H9 (cell line): Measurements from ENCODE around the gene CHSY3. TPM values are rescaled to one million over a fixed set of nuclear protein-coding genes. Genes with fewer than 3 reads are reported as not detected.

Experiments
- DNase-seq: peaks from one replicate; pipeline ENCODE4 v3.0.0-alpha.2; 2017
- H2AFZ ChIP-seq: one replicate; pipeline ENCODE4 v1.6.1; 2013; ENCODE audit warnings: mild to moderate bottlenecking, low read length, control low read depth, moderate library complexity
- H2AK5ac ChIP-seq: 2 replicates; pipeline ENCODE4 v1.6.1; 2013; ENCODE audit warnings: low read length, control low read depth, mixed read lengths; ENCODE audit not compliant: insufficient read length
- H2BK120ac ChIP-seq: one replicate; pipeline ENCODE4 v1.6.1; 2013; ENCODE audit warnings: low read depth, mild to moderate bottlenecking, low read length, control low read depth, inconsistent platforms; ENCODE audit not compliant: poor library complexity, severe bottlenecking
- H2BK12ac ChIP-seq: 2 replicates; pipeline ENCODE4 v1.6.1; 2013; ENCODE audit warnings: low read length, control low read depth, mixed read lengths, low read depth; ENCODE audit not compliant: insufficient read length
- H2BK15ac ChIP-seq: 2 replicates; pipeline ENCODE4 v1.6.1; 2013; ENCODE audit warnings: low read depth, low read length, control low read depth
- H2BK20ac ChIP-seq: one replicate; pipeline ENCODE4 v1.6.1; 2013; ENCODE audit warnings: low read depth, mild to moderate bottlenecking, low read length, control low read depth, inconsistent platforms; ENCODE audit not compliant: poor library complexity, severe bottlenecking
- H2BK5ac ChIP-seq: 2 replicates; pipeline ENCODE4 v1.6.1; 2013; ENCODE audit warnings: low read length, control low read depth, mixed read lengths; ENCODE audit not compliant: insufficient read length
- H3K14ac ChIP-seq: 2 replicates; pipeline ENCODE4 v1.6.1; 2013; ENCODE audit warnings: low read length, control low read depth; ENCODE audit not compliant: insufficient read depth
- H3K18ac ChIP-seq: 2 replicates; pipeline ENCODE4 v1.6.1; 2013; ENCODE audit warnings: low read depth, mild to moderate bottlenecking, mixed read lengths, low read length, control low read depth; ENCODE audit not compliant: insufficient read length
- H3K23ac ChIP-seq: 2 replicates; pipeline ENCODE4 v1.6.1; 2013; ENCODE audit warnings: low read length, control low read depth, mixed read lengths, low read depth; ENCODE audit not compliant: insufficient read length
- H3K23me2 ChIP-seq: 2 replicates; pipeline ENCODE4 v1.6.1; 2013; ENCODE audit warnings: low read depth, mild to moderate bottlenecking, mixed read lengths, low read length, control low read depth; ENCODE audit not compliant: insufficient read length, poor library complexity, severe bottlenecking
- H3K27ac ChIP-seq: 2 replicates; pipeline ENCODE4 v1.5.1; 2013; ENCODE audit warnings: low read length, control low read depth, mixed read lengths, low read depth; ENCODE audit not compliant: insufficient read length
- H3K27me3 ChIP-seq: 2 replicates; pipeline ENCODE4 v1.6.1; 2013; ENCODE audit warnings: low read length, control low read depth, inconsistent platforms; ENCODE audit not compliant: insufficient read depth
- H3K4ac ChIP-seq: 2 replicates; pipeline ENCODE4 v1.6.1; 2013; ENCODE audit warnings: low read depth, mild to moderate bottlenecking, control low read depth, inconsistent platforms, low read length, moderate library complexity
- H3K4me1 ChIP-seq: 2 replicates; pipeline ENCODE4 v1.6.1; 2013; ENCODE audit warnings: low read length, control low read depth, inconsistent platforms; ENCODE audit not compliant: insufficient read depth
- H3K4me2 ChIP-seq: 2 replicates; pipeline ENCODE4 v1.6.1; 2013; ENCODE audit warnings: low read length, control low read depth, mixed read lengths; ENCODE audit not compliant: insufficient read length, insufficient read depth
- H3K56ac ChIP-seq: 2 replicates; pipeline ENCODE4 v1.6.1; 2013; ENCODE audit warnings: low read depth, mild to moderate bottlenecking, mixed read lengths, low read length, control low read depth; ENCODE audit not compliant: insufficient read length
- H3K79me1 ChIP-seq: 2 replicates; pipeline ENCODE4 v1.6.1; 2013; ENCODE audit warnings: low read depth, mild to moderate bottlenecking, moderate library complexity, low read length, control low read depth, inconsistent platforms; ENCODE audit not compliant: insufficient read depth, poor library complexity, severe bottlenecking
- H3K79me2 ChIP-seq: 2 replicates; pipeline ENCODE4 v1.6.1; 2013; ENCODE audit warnings: low read length, control low read depth, inconsistent platforms; ENCODE audit not compliant: insufficient read depth
- H3K9ac ChIP-seq: 2 replicates; pipeline ENCODE4 v1.6.1; 2013; ENCODE audit warnings: low read length, control low read depth, mixed read lengths; ENCODE audit not compliant: insufficient read length; ENCODE audit errors: extremely low read depth
- H3K9me3 ChIP-seq: one replicate; pipeline ENCODE4 v1.6.1; 2013; ENCODE audit warnings: low read depth, low read length, inconsistent platforms; ENCODE audit not compliant: control insufficient read depth
- H3T11ph ChIP-seq: one replicate; pipeline ENCODE4 v1.6.1; 2013; ENCODE audit warnings: mild to moderate bottlenecking, low read length, control low read depth, inconsistent platforms
- H4K20me1 ChIP-seq: one replicate; pipeline ENCODE4 v1.6.1; 2013; ENCODE audit not compliant: control insufficient read depth, insufficient read length, insufficient read depth
- H4K5ac ChIP-seq: 2 replicates; pipeline ENCODE4 v1.6.1; 2013; ENCODE audit warnings: low read depth, mild to moderate bottlenecking, mixed read lengths, low read length, control low read depth; ENCODE audit not compliant: insufficient read length
- H4K8ac ChIP-seq: replicated peaks from 2 replicates; pipeline ENCODE4 v1.6.1; 2013; ENCODE audit warnings: low read length, control low read depth, mixed read lengths, low read depth; ENCODE audit not compliant: insufficient read length
- H4K91ac ChIP-seq: 2 replicates; pipeline ENCODE4 v1.6.1; 2013; ENCODE audit warnings: low read depth, mild to moderate bottlenecking, moderate library complexity, mixed read lengths, low read length, control low read depth; ENCODE audit not compliant: insufficient read length
- H3K27ac Mint-ChIP-seq, 3 experiments: 2 replicates in 2 of 3; 3 replicates in 1 of 3; pipeline ENCODE4 v1.8.0; 2020 to 2021; ENCODE audit warnings: mixed read lengths in 3 of 3, mild to moderate bottlenecking in 1 of 3, moderate library complexity in 1 of 3
- H3K27me3 Mint-ChIP-seq: 2 replicates; pipeline ENCODE4 v1.8.0; 2021; ENCODE audit warnings: low read depth, mild to moderate bottlenecking, moderate library complexity, mixed read lengths
- H3K36me3 Mint-ChIP-seq, 3 experiments: 2 replicates in 2 of 3; 3 replicates in 1 of 3; pipeline ENCODE4 v1.8.0; 2020 to 2021; ENCODE audit warnings: low read depth in 3 of 3, mixed read lengths in 3 of 3; ENCODE audit not compliant: insufficient read depth in 1 of 3
- H3K4me1 Mint-ChIP-seq, 2 experiments: 2 replicates each; pipeline ENCODE4 v1.8.0; 2020; ENCODE audit warnings: mixed read lengths in 2 of 2
- H3K4me3 Mint-ChIP-seq, 2 experiments: 2 replicates in 1 of 2; 3 replicates in 1 of 2; pipeline ENCODE4 v1.8.0; 2020 to 2021; ENCODE audit warnings: mild to moderate bottlenecking in 2 of 2, mixed read lengths in 2 of 2, moderate library complexity in 1 of 2
- H3K9me3 Mint-ChIP-seq, 2 experiments: 2 replicates in 1 of 2; 3 replicates in 1 of 2; pipeline ENCODE4 v1.8.0; 2020; ENCODE audit warnings: mild to moderate bottlenecking in 2 of 2, mixed read lengths in 2 of 2, moderate library complexity in 1 of 2
- total RNA-seq: library from RNA; stranded (reverse); gene quantifications from 2 replicates; pipeline ENCODE4 v1.2.1, GENCODE V29; 2021
- TF ChIP-seq, protein P1 (sequence below): fragments of 200-600 bp; sonication (generic); conservative IDR thresholded peaks from 3 replicates; pipeline ENCODE4 v1.8.0; 2021; ENCODE audit warnings: antibody characterized with exemption, mild to moderate bottlenecking

The CHSY3 gene
- total RNA-seq, 1 experiment from 2014 or later: 0.37 TPM

DNA sequence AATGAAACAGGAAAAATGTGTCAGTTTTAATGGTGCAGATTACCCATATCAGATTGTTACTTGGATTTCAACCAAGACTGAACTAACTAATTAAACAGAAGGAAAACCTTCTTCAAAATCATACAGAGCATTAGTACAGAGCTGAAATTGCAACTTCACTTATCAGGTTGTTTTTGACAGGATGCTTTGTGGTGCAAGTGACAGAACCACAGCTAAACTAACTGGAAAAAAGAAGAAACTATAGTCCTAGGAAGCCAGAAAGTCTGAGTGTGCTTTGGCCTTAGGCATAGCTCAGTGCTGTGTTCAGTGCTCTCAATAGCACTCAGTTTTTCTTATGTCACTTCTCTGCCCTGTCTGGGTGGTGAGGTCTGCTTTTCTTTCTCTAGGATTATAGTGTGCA lies 267.4 kb downstream of the CHSY3 start:
- no peak overlapping the region for H2BK12ac ChIP-seq
- no peaks in the 10 kb centered on the region for H3K27me3 Mint-ChIP-seq
- no peak overlapping the region for H3K4ac ChIP-seq
- H3K4me1 Mint-ChIP-seq: peaks cover 24 to 25% of the 10 kb centered on the region in 2 experiments
- no peak overlapping the region for H3K27ac ChIP-seq
- H3K56ac ChIP-seq: no peak overlapping the region
- peaks cover 0 to 4% (median 0%) of the 10 kb centered on the region in 3 experiments; a peak in 3 of 7 replicates for H3K36me3 Mint-ChIP-seq
- no peak overlapping the region for H3K27ac Mint-ChIP-seq
- no peak overlapping the region for H4K91ac ChIP-seq
- H3K79me1 ChIP-seq: no peaks in the 10 kb centered on the region
- H2BK15ac ChIP-seq: no peak overlapping the region
- no peak overlapping the region for H2AFZ ChIP-seq
- no peak overlapping the region for H2BK120ac ChIP-seq
- TF ChIP-seq, protein P1, sequence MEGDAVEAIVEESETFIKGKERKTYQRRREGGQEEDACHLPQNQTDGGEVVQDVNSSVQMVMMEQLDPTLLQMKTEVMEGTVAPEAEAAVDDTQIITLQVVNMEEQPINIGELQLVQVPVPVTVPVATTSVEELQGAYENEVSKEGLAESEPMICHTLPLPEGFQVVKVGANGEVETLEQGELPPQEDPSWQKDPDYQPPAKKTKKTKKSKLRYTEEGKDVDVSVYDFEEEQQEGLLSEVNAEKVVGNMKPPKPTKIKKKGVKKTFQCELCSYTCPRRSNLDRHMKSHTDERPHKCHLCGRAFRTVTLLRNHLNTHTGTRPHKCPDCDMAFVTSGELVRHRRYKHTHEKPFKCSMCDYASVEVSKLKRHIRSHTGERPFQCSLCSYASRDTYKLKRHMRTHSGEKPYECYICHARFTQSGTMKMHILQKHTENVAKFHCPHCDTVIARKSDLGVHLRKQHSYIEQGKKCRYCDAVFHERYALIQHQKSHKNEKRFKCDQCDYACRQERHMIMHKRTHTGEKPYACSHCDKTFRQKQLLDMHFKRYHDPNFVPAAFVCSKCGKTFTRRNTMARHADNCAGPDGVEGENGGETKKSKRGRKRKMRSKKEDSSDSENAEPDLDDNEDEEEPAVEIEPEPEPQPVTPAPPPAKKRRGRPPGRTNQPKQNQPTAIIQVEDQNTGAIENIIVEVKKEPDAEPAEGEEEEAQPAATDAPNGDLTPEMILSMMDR: no peak
- H3K9ac ChIP-seq: no peak overlapping the region
- no peaks in the 10 kb centered on the region for H3K27me3 ChIP-seq
- no peak overlapping the region for H3K18ac ChIP-seq
- no peak overlapping the region for H4K8ac ChIP-seq
- peaks cover 3% of the 10 kb centered on the region; the same call in 1 of the 2 replicates for H3K4me1 ChIP-seq
- H3K9me3 Mint-ChIP-seq: peaks cover 7 to 14% of the 10 kb centered on the region in 2 experiments
- no peak overlapping the region for H3K23ac ChIP-seq
- H3K79me2 ChIP-seq: no peaks in the 10 kb centered on the region
- no peaks in the 10 kb centered on the region for H4K20me1 ChIP-seq
- H3K9me3 ChIP-seq: no peaks in the 10 kb centered on the region
- no peak overlapping the region for H2BK20ac ChIP-seq
- H3K14ac ChIP-seq: no peak overlapping the region
- no peaks in the 10 kb centered on the region for H3K23me2 ChIP-seq
- no peak overlapping the region for H3K4me3 Mint-ChIP-seq
- H3K4me2 ChIP-seq: no peak overlapping the region
- no peak overlapping the region for H3T11ph ChIP-seq
- H4K5ac ChIP-seq: no peak overlapping the region
- no peak overlapping the region for H2BK5ac ChIP-seq
- no peak overlapping the region for H2AK5ac ChIP-seq
- DNase-seq: no peak
